ENCODE measurements around the gene LEFTY2.

GRCh38 chr1:225963735-225964530, 22.9 kb upstream of the LEFTY2 start:
- TF ChIP-seq POLR2A (conservative IDR thresholded peaks at IDR 0.05) (no peak), NFE2L1 (tag; IDR thresholded peaks at IDR 0.05; ENCODE audit: borderline replicate concordance, low read depth) (no peak), KAT7 (CRISPR knock-in tag; IDR thresholded peaks at IDR 0.05; ENCODE audit: borderline replicate concordance) (no peak), GATAD2A (IDR thresholded peaks at IDR 0.05) (no peak), ZNF121 (CRISPR knock-in tag; conservative IDR thresholded peaks at IDR 0.05) (no peak)
- TF ChIP-seq, protein P1, sequence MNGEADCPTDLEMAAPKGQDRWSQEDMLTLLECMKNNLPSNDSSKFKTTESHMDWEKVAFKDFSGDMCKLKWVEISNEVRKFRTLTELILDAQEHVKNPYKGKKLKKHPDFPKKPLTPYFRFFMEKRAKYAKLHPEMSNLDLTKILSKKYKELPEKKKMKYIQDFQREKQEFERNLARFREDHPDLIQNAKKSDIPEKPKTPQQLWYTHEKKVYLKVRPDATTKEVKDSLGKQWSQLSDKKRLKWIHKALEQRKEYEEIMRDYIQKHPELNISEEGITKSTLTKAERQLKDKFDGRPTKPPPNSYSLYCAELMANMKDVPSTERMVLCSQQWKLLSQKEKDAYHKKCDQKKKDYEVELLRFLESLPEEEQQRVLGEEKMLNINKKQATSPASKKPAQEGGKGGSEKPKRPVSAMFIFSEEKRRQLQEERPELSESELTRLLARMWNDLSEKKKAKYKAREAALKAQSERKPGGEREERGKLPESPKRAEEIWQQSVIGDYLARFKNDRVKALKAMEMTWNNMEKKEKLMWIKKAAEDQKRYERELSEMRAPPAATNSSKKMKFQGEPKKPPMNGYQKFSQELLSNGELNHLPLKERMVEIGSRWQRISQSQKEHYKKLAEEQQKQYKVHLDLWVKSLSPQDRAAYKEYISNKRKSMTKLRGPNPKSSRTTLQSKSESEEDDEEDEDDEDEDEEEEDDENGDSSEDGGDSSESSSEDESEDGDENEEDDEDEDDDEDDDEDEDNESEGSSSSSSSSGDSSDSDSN (IDR thresholded peaks at IDR 0.05; ENCODE audit: borderline replicate concordance in 1 of 2, low read depth in 2 of 2, low read length in 2 of 2), result no peak
